Psoas muscle (tissue), 8 donors: ENCODE measurements around the gene CD320. TPM values are rescaled to one million over a fixed set of nuclear protein-coding genes. Genes with fewer than 3 reads are reported as not detected.

ENCODE experiments used
- ATAC-seq, 4 donors: fragments of 200-7000 bp; cut with Tn5 transposase; one replicate each; pipeline ENCODE4 v1.9.1; 2020; ENCODE audit warnings: moderate library complexity in 3 of 4, mild to moderate bottlenecking in 2 of 4
- DNase-seq, 2 donors: peaks; one replicate each; pipeline ENCODE4 v3.0.0-alpha.2; 2020
- H3K27ac ChIP-seq: fragments of 200-600 bp; one replicate; pipeline ENCODE4 v1.8.0; 2022
- H3K27me3 ChIP-seq, 3 donors: fragments of 200-600 bp in 1 of 3; one replicate each; pipeline versions ENCODE4 v1.6.1 to v1.8.0; 2013 to 2022; ENCODE audit warnings: low read length in 2 of 3, mild to moderate bottlenecking in 2 of 3, moderate library complexity in 1 of 3; ENCODE audit not compliant: insufficient read depth in 3 of 3
- H3K36me3 ChIP-seq, 2 donors: fragments of 200-600 bp in 1 of 2; one replicate each; pipeline versions ENCODE4 v1.6.1 to v1.8.0; 2013 to 2022; ENCODE audit warnings: low read depth in 1 of 2, mild to moderate bottlenecking in 1 of 2, moderate library complexity in 1 of 2; ENCODE audit not compliant: insufficient read depth in 1 of 2
- H3K4me1 ChIP-seq: fragments of 200-600 bp; one replicate; pipeline ENCODE4 v1.8.0; 2022
- H3K4me3 ChIP-seq: fragments of 200-600 bp; one replicate; pipeline ENCODE4 v1.8.0; 2022; ENCODE audit warnings: mild to moderate bottlenecking
- H3K9me3 ChIP-seq: fragments of 200-600 bp; one replicate; pipeline ENCODE4 v1.8.0; 2022
- CTCF ChIP-seq: fragments of 200-600 bp; IDR thresholded peaks from one replicate; pipeline ENCODE4 v1.8.0; 2022; ENCODE audit warnings: antibody characterized with exemption
- WGBS, 3 donors: extraction: QIAGEN DNeasy Blood & Tissue Kit; methylation state at CpG; one replicate each; pipeline versions ENCODE4 v1.1.6 to v1.1.7; 2013; 5-methylcytosine and 5-hydroxymethylcytosine counted together
- intact Hi-C, 2 donors: fragments of 100-400 bp; cut with DNase I; formaldehyde crosslinking; loops; one replicate each; pipeline versions ENCODE4 v1.11.0 to v1.14.2; 2022
- polyA plus RNA-seq, 3 donors: library from polyadenylated mRNA; stranded (reverse); fragments of 200-250 nt; gene quantifications; one replicate each; pipeline ENCODE4 v1.2.3, GENCODE V29; 2013
- total RNA-seq, 4 donors: library from RNA; stranded (reverse); fragmentation: NEBNext Ultra II Directional in 2 of 4; extraction: Animal tissue kit (Norgen Biotek cat#: 25700) in 2 of 4; gene quantifications; one replicate each; pipeline versions ENCODE4 v1.2.1 to v1.2.4, GENCODE V29; 2021 to 2023
- donor health status: healthy with polysubstance abuse.
- donor health status: DM: no; HTN: no; CAD: no; lungs with moderate emphysema.
- donor health status: Bipolar disorder and iron deficiency.
- donor health status: healthy.
- donor health status: DM: yes; HTN: yes; CAD: no.
- donor health status: DM: no; HTN: no; CAD: no.
- donor health status: DM: no; HTN: no; CAD: no.
- donor health status: DM: yes; HTN: yes; CAD: no.

Gene CD320
- total and polyA plus RNA-seq, 7 donors: 17.4 to 67.2 (median 25.4) TPM

GRCh38 chr19:8308891-8309291, 733 bp upstream of the CD320 start:
- Histone ChIP-seq H3K27ac (peak overlapping the region; percentile 84), H3K9me3 (no peaks in the 10 kb centered on the region), H3K4me1 (peaks cover 30% of the 10 kb centered on the region), H3K27me3 (no peaks in the 10 kb centered on the region), H3K4me3 (peak overlapping the region; percentile 73), H3K36me3 (peaks cover 0 to 46% of the 10 kb centered on the region in 2 donors)
- no peak for TF ChIP-seq CTCF
- DNase-seq (peak; percentile 5 to 34), ATAC-seq (no peak)
- 59 to 68% (median 66%) methylated on average over 17 of the region's 17 CpGs for WGBS, 3 donors
- intact Hi-C loops: loop anchor here in 1 of 2 donors (5.0 kb wide), 1 partner anchor 42 kb away; no protein-coding TSS in a partner anchor

- no peak for TF ChIP-seq CTCF
- H3K9me3 ChIP-seq: no peaks in the 10 kb centered on the region
- peaks cover 30% of the 10 kb centered on the region for H3K4me1 ChIP-seq
- WGBS, 3 donors: 9 to 21% (median 10%) methylated on average over 22 to 24 of the region's 24 CpGs
- peak overlapping the region; percentile 84 for H3K27ac ChIP-seq
- H3K4me3 ChIP-seq: peak overlapping the region; percentile 73
- peaks cover 0 to 32% of the 10 kb centered on the region in 2 donors for H3K36me3 ChIP-seq
- H3K27me3 ChIP-seq: no peaks in the 10 kb centered on the region
- intact Hi-C loops: loop anchor here in 1 of 2 donors (5.0 kb wide), 1 partner anchor 40 kb away; no protein-coding TSS in a partner anchor
- ATAC-seq (peak in 2 of 4 donors; percentile 1 to 6), DNase-seq (peak in 1 of 2 donors; percentile 26)
These were observed 676 bp downstream of the CD320 start for GRCh38 chr19:8307400-8307964.

GRCh38 chr19:8306235-8307054, 1.7 kb downstream of the CD320 start:
- H3K4me1 ChIP-seq: peaks cover 24% of the 10 kb centered on the region
- intact Hi-C loops: loop anchor here in 1 of 2 donors (5.0 kb wide), 1 partner anchor 39 kb away; no protein-coding TSS in a partner anchor
- H3K9me3 ChIP-seq: no peaks in the 10 kb centered on the region
- 64 to 68% (median 65%) methylated on average over 17 of the region's 17 CpGs for WGBS, 3 donors
- peaks cover 0 to 35% of the 10 kb centered on the region in 2 donors for H3K36me3 ChIP-seq
- no peak for ATAC-seq
- H3K27ac ChIP-seq: no peak overlapping the region
- TF ChIP-seq CTCF: no peak
- peak overlapping the region; percentile 73 for H3K4me3 ChIP-seq
- peak; percentile 15 to 45 for DNase-seq
- H3K27me3 ChIP-seq: no peaks in the 10 kb centered on the region

GRCh38 chr19:8305798-8306197, 2.4 kb downstream of the CD320 start:
- Histone ChIP-seq H3K4me1 (peaks cover 21% of the 10 kb centered on the region), H3K9me3 (no peaks in the 10 kb centered on the region), H3K4me3 (no peak overlapping the region), H3K27me3 (no peaks in the 10 kb centered on the region), H3K36me3 (peaks cover 0 to 29% of the 10 kb centered on the region in 2 donors), H3K27ac (no peak overlapping the region)
- DNase-seq: peak in 1 of 2 donors; percentile 23
- TF ChIP-seq CTCF: no peak
- intact Hi-C loops: loop anchor here in 1 of 2 donors (5.0 kb wide), 1 partner anchor 38 kb away; no protein-coding TSS in a partner anchor
- no peak for ATAC-seq
- 75 to 98% (median 79%) methylated on average over 4 of the region's 4 CpGs for WGBS, 3 donors
